Transverse colon (tissue), 4 donors: ENCODE measurements around the gene TNFSF10. TPM values are rescaled to one million over a fixed set of nuclear protein-coding genes. Genes with fewer than 3 reads are reported as not detected.
"Not testable (repeated sequence)": the region's sequence is repeated elsewhere in the genome, so short reads cannot be mapped to it uniquely, and the experiment has no call there.

Experiments used
- DNase-seq: peaks from one replicate; pipeline ENCODE4 v3.0.0-alpha.2; 2019
- H3K27ac ChIP-seq, 4 donors: fragments of 200-600 bp; sonication (generic); 2 replicates each; pipeline ENCODE4 v1.5.1; 2016 to 2018; ENCODE audit warnings: inconsistent platforms in 4 of 4
- H3K27me3 ChIP-seq: fragments of 200-600 bp; sonication (generic); 2 replicates; pipeline ENCODE4 v1.5.1; 2017; ENCODE audit warnings: inconsistent platforms
- H3K36me3 ChIP-seq, 4 donors: fragments of 200-600 bp; sonication (generic); 2 replicates each; pipeline ENCODE4 v1.5.1; 2017 to 2019; ENCODE audit warnings: inconsistent platforms in 4 of 4
- H3K4me1 ChIP-seq, 4 donors: fragments of 200-600 bp; sonication (generic); 2 replicates each; pipeline ENCODE4 v1.5.1; 2017 to 2020; ENCODE audit warnings: inconsistent platforms in 4 of 4
- H3K4me3 ChIP-seq, 4 donors: fragments of 200-600 bp; sonication (generic); 1 replicate in 1 of 4; 2 replicates in 3 of 4; pipeline versions ENCODE4 v1.5.1 to v1.6.1; 2017 to 2019; ENCODE audit warnings: inconsistent platforms in 4 of 4
- H3K9me3 ChIP-seq, 2 donors: fragments of 200-600 bp; sonication (generic); 2 replicates each; pipeline ENCODE4 v1.5.1; 2017 to 2019; ENCODE audit warnings: inconsistent platforms in 2 of 2
- CTCF ChIP-seq, 5 experiments: fragments of 200-600 bp in 3 of 5; fragments of 450-650 bp in 2 of 5; sonication (generic) in 3 of 5; IDR thresholded peaks; 1 replicate in 2 of 5; 2 replicates in 3 of 5; pipeline ENCODE4 v1.5.1; 2016 to 2017; ENCODE audit warnings: antibody characterized with exemption in 5 of 5, inconsistent platforms in 3 of 5, mild to moderate bottlenecking in 2 of 5, moderate library complexity in 1 of 5
- EP300 ChIP-seq: sonication (generic); formaldehyde crosslinking; IDR thresholded peaks from one replicate; pipeline ENCODE4 v1.6.1; 2017; ENCODE audit warnings: antibody characterized with exemption, low read depth
- POLR2A ChIP-seq: fragments of 450-650 bp; IDR thresholded peaks from one replicate; pipeline ENCODE4 v1.6.1; 2016; ENCODE audit warnings: antibody characterized with exemption, mild to moderate bottlenecking, moderate library complexity
- POLR2AphosphoS5 ChIP-seq, 3 donors: sonication (generic); formaldehyde crosslinking; IDR thresholded peaks; one replicate each; pipeline ENCODE4 v1.6.1; 2016; ENCODE audit warnings: antibody characterized with exemption in 3 of 3
- WGBS, 2 donors: methylation state at CpG; one replicate each; pipeline ENCODE4 v1.1.5; 2018; ENCODE audit warnings: low coverage in 1 of 2; 5-methylcytosine and 5-hydroxymethylcytosine counted together
- in situ Hi-C, 4 donors: fragments of 200-750 bp; cut with MboI; loops; one replicate each; pipeline versions ENCODE4 v1.15.0 to v1.15.1; 2017; ENCODE audit warnings: low sequenced_read_pairs in 3 of 4, low pct_ligation_motif_present in 1 of 4, low pct_unique_long_range_greater_than_20kb in 1 of 4
- intact Hi-C: fragments of 100-400 bp; cut with DNase I; formaldehyde crosslinking; loops from one replicate; pipeline ENCODE4 v1.15.1; 2023; ENCODE audit warnings: low total_unique reads
- total RNA-seq, 4 donors: library from RNA; depleted of rRNA; stranded (reverse); fragments of >200 nt; gene quantifications; one replicate each; pipeline ENCODE4 v1.1.0, GENCODE V29; 2016

The TNFSF10 gene
- 100 to 1,000 TPM in 3 of 4 donors, 10 to 100 TPM in 1; 73.8 to 150 (median 125) TPM for total RNA-seq

DNA sequence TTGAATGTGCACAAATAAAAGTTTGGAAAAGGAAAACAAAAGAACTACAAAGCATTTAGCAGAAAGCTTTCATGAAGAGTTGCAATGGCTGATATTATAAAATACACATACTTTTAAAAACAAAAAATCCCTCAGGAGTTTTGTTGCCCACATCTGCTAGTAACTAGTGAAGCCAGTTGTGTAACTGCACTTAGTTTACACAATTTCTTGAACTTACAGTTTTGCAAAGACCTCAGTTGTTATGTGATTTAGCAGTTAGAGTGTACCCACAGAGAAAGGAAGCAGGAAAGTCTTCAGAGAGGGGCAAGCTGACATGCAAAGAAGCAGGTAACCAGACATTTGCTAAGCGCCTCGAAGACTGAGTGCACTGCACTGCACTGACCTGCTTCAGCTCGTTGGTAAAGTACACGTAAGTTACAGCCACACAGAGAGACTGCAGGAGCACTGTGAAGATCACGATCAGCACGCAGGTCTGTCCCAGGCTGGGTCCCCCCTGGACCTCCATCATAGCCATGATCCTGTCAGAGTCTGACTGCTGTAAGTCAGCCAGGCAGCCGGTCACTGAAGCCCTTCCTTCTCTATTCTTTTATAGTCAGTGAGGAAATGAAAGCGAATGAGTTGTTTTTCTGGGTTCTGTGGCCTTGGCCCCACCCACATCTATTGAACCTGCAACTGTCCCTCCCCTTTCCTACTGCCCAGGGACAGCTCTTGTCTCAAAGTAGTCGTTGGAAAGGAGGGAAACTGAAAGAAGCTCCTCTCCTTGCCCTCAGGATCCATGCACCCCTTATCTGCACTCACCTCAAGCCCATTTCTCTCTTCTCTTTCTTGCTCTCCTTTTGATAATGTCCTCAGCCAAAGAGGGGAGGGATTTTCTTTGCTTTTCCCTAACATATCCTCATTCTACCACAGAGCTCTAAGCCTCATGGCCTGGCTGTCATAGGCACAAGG lies at the start of gene TNFSF10:
TSS of gene TNFSF10 (minus strand) at position 560 of the 948 bp plus-strand sequence. CDS start at position 514, 46 bp downstream.
- DNase-seq, result peak; percentile 87
- WGBS, 2 donors, result 0 to 9% methylated on average over 1 to 9 of the region's 9 CpGs
- Histone ChIP-seq H3K4me3 (peak within 1 kb of the TSS; percentile 35 to 56 (median 48)), H3K9me3 (no peaks in the 10 kb centered on the region), H3K27ac (peak within 1 kb of the TSS; percentile 82 to 94 (median 89)), H3K36me3 (no peaks in the 10 kb centered on the region), H3K4me1 (peaks cover 17 to 48% (median 30%) of the 10 kb centered on the region in 4 donors), H3K27me3 (no peaks in the 10 kb centered on the region)
- intact Hi-C loops, result loop anchor here (10.0 kb wide), 1 partner anchor 52 kb away; no protein-coding TSS in a partner anchor
- TF ChIP-seq POLR2AphosphoS5 (IDR thresholded peaks at IDR 0.05) (peak; percentile 96 to 99 (median 98)), EP300 (no peak), POLR2A (peak; percentile 97), CTCF (IDR thresholded peaks at IDR 0.05) (no peak)
- in situ Hi-C loops, result no loop called here

DNA sequence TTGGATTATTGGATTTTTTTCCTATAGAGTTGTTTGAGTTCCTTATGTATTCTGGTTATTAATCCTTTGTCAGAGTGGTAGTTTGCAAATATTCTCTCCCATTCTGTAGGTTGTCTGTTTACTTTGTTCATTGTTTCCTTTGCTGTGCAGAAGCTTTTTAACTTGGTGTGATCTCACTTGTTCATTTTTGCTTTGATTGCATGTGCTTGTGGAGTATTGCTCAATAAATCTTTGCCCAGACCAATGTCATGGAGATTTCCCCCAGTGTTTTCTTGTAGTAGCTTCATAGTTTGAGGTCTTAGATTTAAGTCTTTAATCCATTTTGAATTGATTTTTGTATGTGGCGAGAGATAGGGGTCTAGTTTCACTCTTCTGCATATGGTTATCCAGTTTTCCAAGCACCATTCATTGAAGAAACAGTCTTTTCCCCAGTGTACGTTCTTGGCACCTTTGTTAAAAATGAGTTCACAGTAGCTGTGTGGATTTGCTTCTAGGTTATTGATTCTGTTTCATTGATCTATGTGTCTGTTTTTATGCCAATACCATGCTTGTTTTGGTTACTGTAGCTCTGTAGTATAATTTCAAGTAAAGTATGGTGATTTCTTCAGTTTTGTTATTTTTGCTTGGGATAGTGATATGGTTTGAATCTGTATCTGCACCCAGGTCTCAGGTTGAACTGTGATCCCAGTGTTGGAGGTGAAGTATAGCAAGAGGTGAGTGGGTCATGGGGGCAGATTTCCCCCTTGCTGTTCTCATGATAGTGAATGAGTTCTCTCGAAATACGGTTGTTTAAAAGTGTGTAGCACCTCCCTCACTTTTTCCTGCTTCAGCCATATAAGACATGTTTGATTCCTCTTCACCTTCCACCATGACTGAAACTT lies 46.1 kb upstream of the TNFSF10 start:
- WGBS, 2 donors, result 90 to 94% methylated on average over 3 to 4 of the region's 4 CpGs
- TF ChIP-seq POLR2AphosphoS5 (IDR thresholded peaks at IDR 0.05) (no peak), POLR2A (no peak), CTCF (IDR thresholded peaks at IDR 0.05) (no peak), EP300 (no peak)
- Histone ChIP-seq H3K27me3 (no peaks in the 10 kb centered on the region), H3K4me3 (no peak overlapping the region), H3K27ac (no peak overlapping the region), H3K9me3 (peaks cover 4 to 6% of the 10 kb centered on the region in 2 donors), H3K4me1 (peaks cover 0 to 7% (median 0%) of the 10 kb centered on the region in 4 donors), H3K36me3 (no peaks in the 10 kb centered on the region)
- in situ Hi-C loops, result no loop called here
- no peak for DNase-seq
- intact Hi-C loops, result loop anchor here (10.0 kb wide), 1 partner anchor 45 kb away; the partner anchor contains the start of gene TNFSF10

GRCh38 chr3:172568701-172569100 lies 45.5 kb upstream of the TNFSF10 start:
- H3K4me1 ChIP-seq, result peaks cover 2 to 14% (median 4%) of the 10 kb centered on the region in 4 donors
- no peak overlapping the region for H3K4me3 ChIP-seq
- TF ChIP-seq POLR2AphosphoS5 (IDR thresholded peaks at IDR 0.05) (no peak), CTCF (IDR thresholded peaks at IDR 0.05) (no peak), POLR2A (no peak)
- peaks cover 4 to 6% of the 10 kb centered on the region in 2 donors for H3K9me3 ChIP-seq
- no peak for DNase-seq
- no peaks in the 10 kb centered on the region for H3K27me3 ChIP-seq
- WGBS, 2 donors, result 71 to 82% methylated on average over 2 of the region's 2 CpGs
- intact Hi-C loops (no loop called here), in situ Hi-C loops (no loop called here)
- no peak overlapping the region for H3K27ac ChIP-seq
- H3K36me3 ChIP-seq, result no peaks in the 10 kb centered on the region

GRCh38 chr3:172566785-172567184 lies 43.6 kb upstream of the TNFSF10 start:
- intact Hi-C loops, result not testable (repeated sequence)
- 86 to 98% methylated on average over 2 of the region's 2 CpGs for WGBS, 2 donors

More at GRCh38 chr3:172566785-172567184, 43.6 kb upstream of the TNFSF10 start:
- in situ Hi-C loops, H3K9me3 ChIP-seq, H3K36me3 ChIP-seq, DNase-seq, H3K27ac ChIP-seq, H3K27me3 ChIP-seq, H3K4me3 ChIP-seq: not testable (repeated sequence)
- H3K4me1 ChIP-seq, result peaks cover 11 to 33% (median 21%) of the 10 kb centered on the region in 4 donors
